HG03064 (cell line): Measurements from ENCODE around the gene ABCC1.

ENCODE experiments used
- ATAC-seq: cut with Tn5 transposase; IDR thresholded peaks from one replicate; pipeline ENCODE4 v1.9.1; 2021; ENCODE audit warnings: low read depth; ENCODE audit not compliant: unreplicated experiment

ABCC1 gene

GRCh38 chr16:16015849-16016248 is 66.4 kb downstream of the ABCC1 start:
- ATAC-seq, result no peak

- ATAC-seq, result no peak
These were observed 67.1 kb downstream of the ABCC1 start for GRCh38 chr16:16016388-16016964.

- no peak for ATAC-seq
These were observed 68.4 kb downstream of the ABCC1 start for GRCh38 chr16:16017812-16018211.

GRCh38 chr16:16018705-16019104 is 69.3 kb downstream of the ABCC1 start:
- no peak for ATAC-seq

- no peak for ATAC-seq
These were observed 70.1 kb downstream of the ABCC1 start for GRCh38 chr16:16019488-16019887.

- no peak for ATAC-seq
These were observed 70.9 kb downstream of the ABCC1 start for GRCh38 chr16:16020291-16020690.

- no peak for ATAC-seq
These were observed 71.6 kb downstream of the ABCC1 start for GRCh38 chr16:16021020-16021419.

GRCh38 chr16:16021646-16021987 is 72.2 kb downstream of the ABCC1 start:
- no peak for ATAC-seq

- no peak for ATAC-seq
These were observed 72.7 kb downstream of the ABCC1 start for GRCh38 chr16:16021988-16022682.

- no peak for ATAC-seq
These were observed 73.3 kb downstream of the ABCC1 start for GRCh38 chr16:16022683-16023064.

GRCh38 chr16:16025214-16025968 is 76.0 kb downstream of the ABCC1 start:
- no peak for ATAC-seq

GRCh38 chr16:16027728-16028310 is 78.4 kb downstream of the ABCC1 start:
- ATAC-seq, result no peak

- no peak for ATAC-seq
These were observed 79.0 kb downstream of the ABCC1 start for GRCh38 chr16:16028311-16028999.

GRCh38 chr16:16029431-16030011 is 80.1 kb downstream of the ABCC1 start:
- no peak for ATAC-seq

GRCh38 chr16:16030449-16030848 is 81.0 kb downstream of the ABCC1 start:
- no peak for ATAC-seq

- no peak for ATAC-seq
These were observed 82.0 kb downstream of the ABCC1 start for GRCh38 chr16:16031401-16031800.

GRCh38 chr16:16032271-16032979 is 83.0 kb downstream of the ABCC1 start:
- ATAC-seq, result no peak

- ATAC-seq, result no peak
These were observed 83.8 kb downstream of the ABCC1 start for GRCh38 chr16:16033208-16033717.

- no peak for ATAC-seq
These were observed 87.0 kb downstream of the ABCC1 start for GRCh38 chr16:16036359-16036792.

- ATAC-seq, result no peak
These were observed 88.1 kb downstream of the ABCC1 start for GRCh38 chr16:16037521-16037920.
